NCI-H187 treated with DMSO at 0.1 percent for 48 hours (cell line): ENCODE results near the gene AKR1D1.
"Not testable (repeated sequence)": the region's sequence is repeated elsewhere in the genome, so short reads cannot be mapped to it uniquely, and the experiment has no call there.

Source experiments
- DNase-seq: peaks from one replicate; lab custom pipeline; 2025; lab: John Stamatoyannopoulos, UW

AKR1D1 gene

DNA sequence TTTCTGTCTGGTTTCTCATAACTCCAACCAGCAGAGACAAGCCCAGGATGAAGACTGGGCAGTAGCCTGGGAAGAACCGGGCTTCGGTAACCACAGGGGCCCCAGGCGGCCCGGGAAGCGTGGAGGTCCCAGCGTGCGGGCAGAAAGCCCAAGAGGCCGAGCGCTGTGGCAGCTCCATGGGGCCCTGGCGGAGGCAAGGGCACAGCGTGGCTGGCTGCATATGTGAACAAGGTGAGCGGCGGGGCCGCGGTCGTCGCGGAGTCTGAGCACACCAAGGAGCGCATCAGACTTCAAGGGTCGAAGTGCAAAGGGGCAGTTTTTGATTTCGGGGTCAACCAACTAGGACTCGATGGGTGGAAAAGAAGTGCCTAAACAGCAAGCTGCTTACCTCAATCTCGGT is 45.9 kb downstream of the AKR1D1 start:
- no peak for DNase-seq

DNA sequence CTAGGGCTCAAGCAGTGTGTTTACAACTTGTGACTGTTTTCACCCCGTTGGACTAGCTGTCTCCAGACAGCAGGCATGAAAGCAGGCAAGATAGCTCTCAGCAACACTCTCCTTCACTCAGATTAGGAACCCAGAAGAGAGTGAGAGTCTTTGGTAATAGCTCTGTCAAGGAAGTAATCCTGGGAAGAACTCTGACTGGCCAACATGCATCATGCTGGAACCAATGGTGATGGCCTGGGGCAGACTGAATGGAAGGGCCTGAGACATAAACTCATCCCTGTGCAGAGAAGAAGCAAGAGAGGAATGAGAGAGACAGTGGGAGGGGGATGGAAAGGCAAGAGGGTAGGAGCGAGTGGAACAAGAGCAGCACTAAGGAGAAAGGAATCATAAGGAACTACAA is 48.9 kb downstream of the AKR1D1 start:
- DNase-seq = no peak

DNA sequence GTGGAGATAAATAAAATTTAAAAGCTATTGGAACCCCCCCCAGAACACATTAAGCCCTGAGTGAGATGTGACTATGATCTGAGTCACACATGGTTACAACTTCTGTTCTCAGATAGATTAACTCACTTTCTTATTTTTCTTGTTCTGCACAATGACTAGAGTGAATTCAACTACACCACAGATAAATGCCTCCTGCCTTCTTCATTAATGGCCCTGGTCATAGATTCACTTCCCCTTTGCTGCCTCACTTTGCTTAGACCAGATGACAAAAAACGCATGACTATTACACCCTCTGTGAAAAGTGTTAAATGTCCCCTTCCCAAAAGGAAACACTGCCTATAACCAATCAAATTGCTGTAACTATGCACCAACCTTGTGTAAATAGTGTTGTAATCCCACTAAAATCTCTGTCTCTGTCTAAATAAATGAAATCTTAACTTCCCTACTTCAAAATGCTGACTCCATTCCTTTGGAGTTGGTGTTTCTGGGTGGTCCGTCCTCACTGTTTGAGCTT is 49.4 kb downstream of the AKR1D1 start:
- DNase-seq = no peak

DNA sequence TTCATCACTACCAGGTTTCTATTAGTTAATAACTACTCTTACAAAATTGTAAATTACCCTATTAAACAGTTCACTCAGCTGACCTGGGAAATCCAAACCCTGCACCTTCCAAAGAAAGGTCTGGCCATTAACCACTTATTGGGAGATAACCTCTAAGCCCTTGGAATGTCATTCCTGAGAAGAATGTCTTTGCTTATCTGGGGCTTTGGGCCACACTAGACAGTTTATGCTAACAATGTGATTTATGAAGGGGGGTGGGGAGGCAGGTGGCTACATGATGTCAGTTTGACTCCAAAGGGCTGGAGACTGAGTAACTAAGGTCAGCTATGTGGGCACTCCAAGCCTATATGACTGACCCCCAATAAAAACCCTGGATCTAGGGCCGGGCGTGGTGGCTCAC is 50.7 kb downstream of the AKR1D1 start:
- no peak for DNase-seq

GRCh38 chr7:138127996-138128395 is 51.7 kb downstream of the AKR1D1 start:
- DNase-seq = no peak

GRCh38 chr7:138129551-138130165 is 53.4 kb downstream of the AKR1D1 start:
- no peak for DNase-seq

- DNase-seq = no peak
Observed at GRCh38 chr7:138137423-138138171, 61.3 kb downstream of the AKR1D1 start.

GRCh38 chr7:138138244-138138643 is 62.0 kb downstream of the AKR1D1 start:
- no peak for DNase-seq

- DNase-seq = no peak
Observed at GRCh38 chr7:138142583-138143201, 66.4 kb downstream of the AKR1D1 start.

DNA sequence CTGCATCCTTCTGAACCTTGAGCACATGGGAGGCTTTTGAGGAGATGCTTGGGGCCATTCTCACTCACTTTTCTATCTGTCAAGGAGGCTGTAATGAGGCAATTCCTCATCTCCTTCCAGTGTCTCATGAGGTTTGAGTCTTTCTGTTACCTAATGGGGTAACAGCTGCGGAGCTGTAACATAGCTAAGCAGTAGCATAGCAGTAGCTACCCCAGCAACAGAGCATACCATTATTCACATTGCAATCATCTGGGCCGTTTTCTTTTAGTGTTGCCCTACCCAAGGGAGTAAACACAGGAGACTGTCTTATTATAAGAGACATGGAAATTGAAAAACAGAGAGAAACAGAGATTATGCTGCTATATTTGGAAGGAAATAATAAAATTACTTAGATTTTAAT is 68.7 kb downstream of the AKR1D1 start:
- DNase-seq = no peak

- DNase-seq = not testable (repeated sequence)
Observed at GRCh38 chr7:138146221-138146620, 70.0 kb downstream of the AKR1D1 start.

GRCh38 chr7:138146757-138147734 is 70.8 kb downstream of the AKR1D1 start:
- DNase-seq = not testable (repeated sequence)

- no peak for DNase-seq
Observed at GRCh38 chr7:138151731-138152577, 75.7 kb downstream of the AKR1D1 start.

- no peak for DNase-seq
Observed at GRCh38 chr7:138154661-138155060, 78.4 kb downstream of the AKR1D1 start.

DNA sequence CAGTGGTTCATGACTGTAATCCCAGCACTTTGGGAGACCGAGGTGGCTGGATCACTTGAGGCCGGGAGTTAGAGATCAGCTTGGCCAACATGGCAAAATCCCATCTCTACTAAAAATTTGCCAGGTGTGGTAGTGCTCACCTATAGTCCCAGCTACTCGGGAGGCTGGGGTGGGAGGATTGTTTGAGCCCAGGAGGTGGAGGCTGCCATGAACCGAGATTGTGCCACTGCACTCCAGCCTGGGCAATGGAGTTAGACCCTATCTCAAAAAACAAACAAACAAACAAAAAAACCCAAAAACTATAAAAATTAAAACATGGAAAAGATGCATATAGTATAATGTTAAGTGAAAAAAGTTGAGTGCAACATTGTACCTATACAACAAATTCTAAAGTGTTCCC is 81.4 kb downstream of the AKR1D1 start:
- no peak for DNase-seq

GRCh38 chr7:138158739-138159528 is 82.7 kb downstream of the AKR1D1 start:
- no peak for DNase-seq

GRCh38 chr7:138161600-138162081 is 85.4 kb downstream of the AKR1D1 start:
- DNase-seq = peak; percentile 87

DNA sequence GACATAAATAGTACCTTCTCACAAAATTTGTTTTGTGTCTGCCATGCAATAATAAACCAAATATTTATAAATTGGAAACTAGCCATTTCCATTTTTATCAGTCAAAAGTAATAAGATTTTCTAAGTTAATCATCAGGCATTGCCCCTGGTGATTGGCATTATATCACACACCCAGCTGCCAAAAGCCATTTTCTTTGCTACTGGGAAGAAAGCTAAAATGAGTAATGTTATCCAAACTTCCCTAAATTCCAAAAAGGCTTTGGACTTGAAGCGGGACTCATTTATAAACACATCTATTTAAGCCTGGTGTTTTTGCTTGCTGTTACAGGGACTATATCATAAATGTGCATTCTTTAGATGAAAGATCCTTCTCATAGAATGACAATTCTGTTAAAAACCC is 86.0 kb downstream of the AKR1D1 start:
- no peak for DNase-seq

- no peak for DNase-seq
Observed at GRCh38 chr7:138163800-138164199, 87.5 kb downstream of the AKR1D1 start.

DNA sequence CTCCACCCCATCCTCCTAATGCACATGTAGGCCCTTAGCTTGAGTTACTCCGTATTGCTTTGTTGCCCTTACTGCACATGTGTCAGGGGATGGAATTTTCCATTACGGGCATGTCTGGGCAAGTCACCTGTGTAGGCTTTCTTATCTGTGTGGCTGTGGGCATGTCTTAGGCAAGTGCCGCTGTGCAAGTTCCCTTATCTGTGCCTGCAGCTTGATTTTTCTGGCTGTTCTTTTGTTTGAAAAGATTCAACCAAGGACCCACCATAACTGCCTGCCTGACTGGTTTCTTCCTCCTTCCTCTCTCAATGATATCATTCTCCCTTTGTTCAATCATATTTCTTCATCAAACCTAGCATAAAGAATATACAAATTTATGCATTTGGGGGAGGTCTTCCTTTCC is 88.5 kb downstream of the AKR1D1 start:
- no peak for DNase-seq
